HepG2 (cell line): ENCODE measurements around the gene RBM47. TPM values are rescaled to one million over a fixed set of nuclear protein-coding genes. Genes with fewer than 3 reads are reported as not detected.

Source experiments
- HHEX ChIP-seq: IDR thresholded peaks from 2 replicates; pipeline ENCODE4 v1.6.1; 2016; ENCODE audit warnings: control low read depth
- KLF16 ChIP-seq, 2 experiments: sonication (generic) in 1 of 2; formaldehyde crosslinking in 1 of 2; IDR thresholded peaks; 2 replicates each; pipeline versions ENCODE4 v1.6.1 to v1.8.0; 2016 to 2023; ENCODE audit warnings: missing genetic modification reagents in 2 of 2, missing compliant biosample characterization in 1 of 2
- MAZ ChIP-seq, 2 experiments: sonication (generic) in 1 of 2; formaldehyde crosslinking in 1 of 2; IDR thresholded peaks; 2 replicates each; pipeline versions ENCODE4 v1.5.0 to v1.6.1; 2012 to 2020; ENCODE audit warnings: low read depth in 2 of 2, mild to moderate bottlenecking in 2 of 2, borderline replicate concordance in 1 of 2, improper control_type of control experiment in 1 of 2, low read length in 1 of 2, missing genetic modification reagents in 1 of 2, moderate library complexity in 1 of 2
- NFATC3 ChIP-seq: sonication (generic); formaldehyde crosslinking; IDR thresholded peaks from 2 replicates; pipeline ENCODE4 v1.5.1; 2020; ENCODE audit warnings: mild to moderate bottlenecking, missing genetic modification reagents
- NR2C2 ChIP-seq: sonication (generic); formaldehyde crosslinking; IDR thresholded peaks from 2 replicates; pipeline ENCODE4 v1.4.0; 2020; ENCODE audit warnings: missing genetic modification reagents, mild to moderate bottlenecking, moderate library complexity, borderline replicate concordance
- POLR2AphosphoS5 ChIP-seq: IDR thresholded peaks from 2 replicates; pipeline ENCODE4 v1.6.1; 2012; ENCODE audit warnings: low read depth, low read length
- SKIL ChIP-seq: sonication (generic); formaldehyde crosslinking; IDR thresholded peaks from 2 replicates; pipeline ENCODE4 v1.8.0; 2022; ENCODE audit warnings: missing genetic modification reagents, mild to moderate bottlenecking, moderate library complexity, borderline replicate concordance
- TEAD2 ChIP-seq: sonication (generic); formaldehyde crosslinking; IDR thresholded peaks from 2 replicates; pipeline ENCODE4 v1.9.0; 2021; ENCODE audit warnings: missing genetic modification reagents
- ZNF318 ChIP-seq: sonication (generic); formaldehyde crosslinking; IDR thresholded peaks from 2 replicates; pipeline ENCODE4 v1.4.0; 2020; ENCODE audit warnings: mild to moderate bottlenecking, missing genetic modification reagents
- ZNF460 ChIP-seq: sonication (generic); formaldehyde crosslinking; IDR thresholded peaks from 2 replicates; pipeline ENCODE4 v1.5.1; 2020; ENCODE audit warnings: missing genetic modification reagents, mild to moderate bottlenecking, borderline replicate concordance
- polyA plus RNA-seq, 8 experiments: library from polyadenylated mRNA; depleted of rRNA in 3 of 8; stranded (reverse) in 7 of 8; unstranded in 1 of 8; fragments of >200 nt; fragmentation: Illumina TruSeq in 4 of 8; extraction: Trizol in 4 of 8; gene quantifications; 2 replicates each; pipeline versions ENCODE4 v1.2.1 to v1.2.3, GENCODE V29; 2011 to 2016; ENCODE audit warnings: low read depth in 4 of 8, missing spikeins in 1 of 8, mixed read lengths in 1 of 8; ENCODE audit not compliant: insufficient read depth in 1 of 8
- total RNA-seq, 5 experiments: library from RNA; depleted of rRNA; stranded (reverse); fragments of >200 nt; fragmentation: Illumina TruSeq; extraction: Trizol; gene quantifications; 2 replicates each; pipeline ENCODE4 v1.2.3, GENCODE V29; 2016; ENCODE audit warnings: low read depth in 1 of 5

RBM47 gene
- total and polyA plus RNA-seq, 2 of the 13 experiments (the other 11 are each of a cell fraction or from before 2014, with no cell fraction given) = 1.2 to 2.5 TPM

- TF ChIP-seq ZNF318 (CRISPR knock-in tag) (no peak), MAZ (IDR thresholded peaks at IDR 0.05; ENCODE audit: borderline replicate concordance, low read depth, low read length) (no peak), MAZ (CRISPR knock-in tag; IDR thresholded peaks at IDR 0.05; ENCODE audit: low read depth) (no peak), NR2C2 (CRISPR knock-in tag) (no peak), HHEX (CRISPR knock-in tag) (no peak), TEAD2 (CRISPR knock-in tag) (no peak), KLF16 (CRISPR knock-in tag; IDR thresholded peaks at IDR 0.05) (no peak), ZNF460 (CRISPR knock-in tag) (no peak), SKIL (CRISPR knock-in tag) (no peak), NFATC3 (CRISPR knock-in tag) (no peak), POLR2AphosphoS5 (no peak)
These were observed 216.5 kb downstream of the RBM47 start (continued) for GRCh38 chr4:40412866-40413795.
